Colonic mucosa (tissue), 4 donors: Measurements from ENCODE around the gene OR8A1. TPM values are rescaled to one million over a fixed set of nuclear protein-coding genes. Genes with fewer than 3 reads are reported as not detected.
"Not testable (repeated sequence)": the region's sequence is repeated elsewhere in the genome, so short reads cannot be mapped to it uniquely, and the experiment has no call there.

Source experiments
- DNase-seq: peaks from one replicate; pipeline ENCODE4 v3.0.0-alpha.2; 2020
- H3K27ac ChIP-seq: fragments of 200-600 bp; one replicate; pipeline ENCODE4 v1.8.0; 2021
- H3K27me3 ChIP-seq: fragments of 200-600 bp; one replicate; pipeline ENCODE4 v1.8.0; 2021
- H3K36me3 ChIP-seq: fragments of 200-600 bp; one replicate; pipeline ENCODE4 v1.8.0; 2021
- H3K4me1 ChIP-seq: fragments of 200-600 bp; one replicate; pipeline ENCODE4 v1.8.0; 2021; ENCODE audit warnings: mild to moderate bottlenecking
- H3K4me3 ChIP-seq: fragments of 200-600 bp; one replicate; pipeline ENCODE4 v1.8.0; 2021
- H3K9ac ChIP-seq, 2 donors: one replicate each; pipeline ENCODE4 v1.7.0; 2013; ENCODE audit warnings: control low read depth in 2 of 2, low read depth in 2 of 2, low read length in 2 of 2
- H3K9me3 ChIP-seq: fragments of 200-600 bp; one replicate; pipeline ENCODE4 v1.8.0; 2021
- CTCF ChIP-seq: fragments of 200-600 bp; IDR thresholded peaks from one replicate; pipeline ENCODE4 v1.8.0; 2022; ENCODE audit warnings: antibody characterized with exemption, mild to moderate bottlenecking
- intact Hi-C: fragments of 100-400 bp; cut with DNase I; formaldehyde crosslinking; loops from one replicate; pipeline ENCODE4 v1.14.1; 2022
- total RNA-seq, 2 donors: library from RNA; stranded (reverse); fragmentation: NEBNext Ultra II Directional in 1 of 2; extraction: Animal tissue kit (Norgen Biotek cat#: 25700) in 1 of 2; gene quantifications; one replicate each; pipeline ENCODE4 v1.2.1, GENCODE V29; 2021
- donor health status: healthy.
- donor health status: DM: no; HTN: no; CAD: no.
- donor health status: DM: no; HTN: no; CAD: no.

Gene OR8A1
- total RNA-seq, 2 donors from 2014 or later, result not detected

- Histone ChIP-seq H3K27ac (no peak overlapping the region), H3K36me3 (no peaks in the 10 kb centered on the region), H3K4me1 (no peaks in the 10 kb centered on the region), H3K27me3 (no peaks in the 10 kb centered on the region), H3K9ac (no peak overlapping the region), H3K9me3 (no peaks in the 10 kb centered on the region), H3K4me3 (no peak overlapping the region)
- no peak for DNase-seq
- no peak for TF ChIP-seq CTCF
- intact Hi-C loops, result no loop called here
These were observed 32.4 kb downstream of the OR8A1 start for GRCh38 chr11:124602193-124602592.

- H3K27me3 ChIP-seq, H3K9ac ChIP-seq, DNase-seq, H3K36me3 ChIP-seq, intact Hi-C loops, H3K9me3 ChIP-seq, H3K27ac ChIP-seq, H3K4me3 ChIP-seq, H3K4me1 ChIP-seq: not testable (repeated sequence)
These were observed 32.9 kb downstream of the OR8A1 start for GRCh38 chr11:124602723-124603122.

- no peak for TF ChIP-seq CTCF
- DNase-seq, result peak; percentile 27
- Histone ChIP-seq H3K27ac (no peak overlapping the region), H3K27me3 (no peaks in the 10 kb centered on the region), H3K9ac (no peak overlapping the region), H3K36me3 (no peaks in the 10 kb centered on the region), H3K9me3 (no peaks in the 10 kb centered on the region), H3K4me3 (no peak overlapping the region), H3K4me1 (no peaks in the 10 kb centered on the region)
- intact Hi-C loops, result no loop called here
These were observed 35.9 kb downstream of the OR8A1 start for GRCh38 chr11:124605719-124606118.

GRCh38 chr11:124608147-124608546 is 38.4 kb downstream of the OR8A1 start:
- no peaks in the 10 kb centered on the region for H3K27me3 ChIP-seq
- intact Hi-C loops, result no loop called here
- H3K27ac ChIP-seq, result no peak overlapping the region
- H3K9me3 ChIP-seq, result no peaks in the 10 kb centered on the region
- no peaks in the 10 kb centered on the region for H3K4me1 ChIP-seq
- no peak for DNase-seq
- H3K4me3 ChIP-seq, result no peak overlapping the region
- no peak for TF ChIP-seq CTCF
- no peaks in the 10 kb centered on the region for H3K36me3 ChIP-seq
- H3K9ac ChIP-seq, result no peak overlapping the region

GRCh38 chr11:124610295-124610694 is 40.5 kb downstream of the OR8A1 start:
- TF ChIP-seq CTCF, result no peak
- H3K4me1 ChIP-seq, result no peaks in the 10 kb centered on the region
- H3K36me3 ChIP-seq, result no peaks in the 10 kb centered on the region
- DNase-seq, result no peak
- no peak overlapping the region for H3K27ac ChIP-seq
- no peak overlapping the region for H3K4me3 ChIP-seq
- intact Hi-C loops, result no loop called here
- no peaks in the 10 kb centered on the region for H3K27me3 ChIP-seq
- H3K9ac ChIP-seq, result no peak overlapping the region
- no peaks in the 10 kb centered on the region for H3K9me3 ChIP-seq

GRCh38 chr11:124611064-124611463 is 41.3 kb downstream of the OR8A1 start, which contains the start of gene PANX3:
PANX3 (plus strand) TSS chr11:124611428; CDS start chr11:124611557, 129 bp downstream.
- intact Hi-C loops, result no loop called here
- no peak for DNase-seq
- Histone ChIP-seq H3K9me3 (no peaks in the 10 kb centered on the region), H3K4me3 (no peak within 1 kb of the TSS), H3K9ac (no peak within 1 kb of the TSS), H3K27ac (no peak within 1 kb of the TSS), H3K4me1 (no peaks in the 10 kb centered on the region), H3K27me3 (no peaks in the 10 kb centered on the region), H3K36me3 (no peaks in the 10 kb centered on the region)
- no peak for TF ChIP-seq CTCF
